Right lobe of liver (tissue), 4 donors: ENCODE measurements around the gene PDP2.

ENCODE experiments used
- POLR2A ChIP-seq: fragments of 450-650 bp; IDR thresholded peaks from one replicate; pipeline ENCODE4 v1.6.1; 2017; ENCODE audit warnings: antibody characterized with exemption, mild to moderate bottlenecking
- TF ChIP-seq, protein P1 (sequence below), 4 donors: fragments of 200-600 bp in 3 of 4; fragments of 450-650 bp in 1 of 4; IDR thresholded peaks; one replicate each; pipeline versions ENCODE4 v1.5.1 to v1.8.0; 2016 to 2022; ENCODE audit warnings: antibody characterized with exemption in 4 of 4, mild to moderate bottlenecking in 2 of 4
- donor health status: DM: no; HTN: no; CAD: no.
- donor health status: DM: no; HTN: no; CAD: no.
- donor health status: DM: no; HTN: yes; CAD: no.

- TF ChIP-seq, protein P1, sequence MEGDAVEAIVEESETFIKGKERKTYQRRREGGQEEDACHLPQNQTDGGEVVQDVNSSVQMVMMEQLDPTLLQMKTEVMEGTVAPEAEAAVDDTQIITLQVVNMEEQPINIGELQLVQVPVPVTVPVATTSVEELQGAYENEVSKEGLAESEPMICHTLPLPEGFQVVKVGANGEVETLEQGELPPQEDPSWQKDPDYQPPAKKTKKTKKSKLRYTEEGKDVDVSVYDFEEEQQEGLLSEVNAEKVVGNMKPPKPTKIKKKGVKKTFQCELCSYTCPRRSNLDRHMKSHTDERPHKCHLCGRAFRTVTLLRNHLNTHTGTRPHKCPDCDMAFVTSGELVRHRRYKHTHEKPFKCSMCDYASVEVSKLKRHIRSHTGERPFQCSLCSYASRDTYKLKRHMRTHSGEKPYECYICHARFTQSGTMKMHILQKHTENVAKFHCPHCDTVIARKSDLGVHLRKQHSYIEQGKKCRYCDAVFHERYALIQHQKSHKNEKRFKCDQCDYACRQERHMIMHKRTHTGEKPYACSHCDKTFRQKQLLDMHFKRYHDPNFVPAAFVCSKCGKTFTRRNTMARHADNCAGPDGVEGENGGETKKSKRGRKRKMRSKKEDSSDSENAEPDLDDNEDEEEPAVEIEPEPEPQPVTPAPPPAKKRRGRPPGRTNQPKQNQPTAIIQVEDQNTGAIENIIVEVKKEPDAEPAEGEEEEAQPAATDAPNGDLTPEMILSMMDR (IDR thresholded peaks at IDR 0.05): no peak
- TF ChIP-seq POLR2A: no peak
Observed at GRCh38 chr16:66902648-66903543, 22.6 kb downstream of the PDP2 start.
